Limb (tissue), 2 donors: Measurements from ENCODE around the gene PPP1R36.
"Not testable (repeated sequence)": the region's sequence is repeated elsewhere in the genome, so short reads cannot be mapped to it uniquely, and the experiment has no call there.

Experiments
- DNase-seq, 2 donors: peaks; one replicate each; pipeline ENCODE4 v3.0.0-alpha.2; 2016; ENCODE audit errors: extremely low spot score in 2 of 2

PPP1R36 gene

GRCh38 chr14:64566651-64567122 is 16.9 kb downstream of the PPP1R36 start:
- DNase-seq = peak in 1 of 2 donors; percentile 49

GRCh38 chr14:64569138-64569631 is 19.4 kb downstream of the PPP1R36 start:
- no peak for DNase-seq

GRCh38 chr14:64569646-64570045 is 19.9 kb downstream of the PPP1R36 start:
- not testable (repeated sequence) for DNase-seq

DNA sequence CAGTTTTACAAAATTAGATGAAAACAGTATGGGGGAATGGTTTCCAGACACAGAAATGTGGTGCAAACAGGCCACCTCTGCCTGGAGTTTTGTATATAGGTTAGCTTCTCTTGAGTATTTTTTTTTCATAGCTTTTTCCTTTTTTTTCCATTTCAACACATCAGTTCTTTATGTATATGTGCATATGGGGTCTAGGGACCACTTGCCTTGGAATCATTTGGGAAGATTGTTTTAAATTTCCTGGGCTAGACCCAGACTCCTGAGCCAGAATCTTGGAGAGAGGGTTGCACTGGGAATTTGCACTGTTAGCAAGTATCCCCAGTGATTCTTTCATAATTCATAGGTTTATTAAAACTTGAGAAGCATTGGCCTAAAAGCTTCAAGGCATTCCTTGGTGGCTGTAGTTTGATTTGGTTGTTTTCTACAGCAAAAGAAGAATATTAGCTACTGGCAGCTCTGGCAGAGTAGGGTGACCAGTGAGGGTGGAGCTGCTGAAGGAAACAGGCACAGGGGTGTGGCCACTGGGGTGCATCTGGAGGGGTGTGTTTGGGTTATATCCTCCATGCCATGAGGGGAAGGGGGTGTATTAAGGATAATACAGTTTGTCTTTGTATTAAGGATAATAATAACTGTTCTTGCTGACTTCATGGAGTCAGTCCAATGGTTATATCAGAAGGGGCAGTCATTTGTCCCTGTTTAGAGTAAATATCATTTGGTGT is 22.8 kb downstream of the PPP1R36 start:
- no peak for DNase-seq

DNA sequence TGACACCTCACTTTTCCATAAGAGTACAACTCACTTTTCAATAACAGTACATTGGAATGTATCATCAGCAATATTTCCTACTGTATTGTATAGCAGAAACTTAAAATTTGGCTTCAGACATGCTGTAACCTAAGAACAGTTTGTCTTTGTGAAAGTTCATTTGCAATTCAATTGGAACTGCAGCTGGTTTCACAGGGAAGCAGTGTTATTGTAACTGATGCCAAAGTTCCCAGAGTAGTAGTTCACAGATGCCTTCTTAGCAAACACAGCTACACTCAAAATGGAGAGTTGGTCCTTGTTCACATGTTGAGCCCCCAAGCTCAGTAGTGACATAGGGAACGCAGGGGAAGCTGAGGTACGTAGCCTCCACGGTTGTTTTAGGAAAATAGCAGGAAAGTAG is 23.3 kb downstream of the PPP1R36 start:
- DNase-seq = peak in 1 of 2 donors; percentile 85

- DNase-seq = no peak
Measured at GRCh38 chr14:64574371-64575107, 24.8 kb downstream of the PPP1R36 start.

DNA sequence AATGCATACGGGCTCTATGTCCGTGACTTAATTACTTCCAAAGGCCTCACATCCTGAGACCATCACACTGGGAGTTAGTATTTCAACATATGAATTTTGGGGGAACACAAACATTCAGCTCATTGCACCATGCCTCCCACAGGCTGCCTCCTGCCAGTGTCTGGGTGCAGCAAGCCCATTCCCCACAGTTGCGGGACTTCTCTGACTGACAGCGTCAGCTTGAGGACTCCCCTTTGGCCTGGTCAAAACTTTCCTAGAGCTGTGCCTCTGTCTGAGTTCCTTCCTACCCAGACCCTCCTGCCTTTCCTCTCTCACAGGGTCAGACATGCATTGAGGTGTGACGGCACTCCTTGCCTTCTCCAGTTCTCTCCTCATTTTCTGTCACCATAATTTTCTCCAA is 27.4 kb downstream of the PPP1R36 start:
- no peak for DNase-seq

GRCh38 chr14:64580467-64580866 is 30.7 kb downstream of the PPP1R36 start:
- DNase-seq = peak in 1 of 2 donors; percentile 39

GRCh38 chr14:64581363-64581762 is 31.6 kb downstream of the PPP1R36 start:
- no peak for DNase-seq

DNA sequence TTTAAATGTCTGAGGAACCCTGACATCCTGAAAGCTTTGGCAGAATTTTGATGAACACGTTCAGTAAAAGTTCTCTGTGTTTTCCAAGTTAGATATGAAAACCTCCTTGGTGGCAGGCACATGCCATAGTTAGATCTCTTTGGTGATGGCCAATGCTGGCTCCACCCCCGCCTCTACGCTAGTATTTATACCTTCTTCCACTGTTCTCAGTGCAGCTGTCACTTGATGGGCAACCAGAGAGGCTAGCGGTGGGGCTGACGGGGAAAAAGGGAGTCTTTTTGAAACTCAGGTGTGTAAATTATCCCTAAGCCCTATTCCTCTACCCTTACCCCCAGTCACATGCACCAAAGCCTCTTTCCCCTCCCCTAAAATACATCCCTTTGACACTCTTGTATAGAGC is 32.1 kb downstream of the PPP1R36 start:
- no peak for DNase-seq

- peak in 1 of 2 donors; percentile 14 for DNase-seq
Measured at GRCh38 chr14:64584190-64584589, 34.4 kb downstream of the PPP1R36 start.

DNA sequence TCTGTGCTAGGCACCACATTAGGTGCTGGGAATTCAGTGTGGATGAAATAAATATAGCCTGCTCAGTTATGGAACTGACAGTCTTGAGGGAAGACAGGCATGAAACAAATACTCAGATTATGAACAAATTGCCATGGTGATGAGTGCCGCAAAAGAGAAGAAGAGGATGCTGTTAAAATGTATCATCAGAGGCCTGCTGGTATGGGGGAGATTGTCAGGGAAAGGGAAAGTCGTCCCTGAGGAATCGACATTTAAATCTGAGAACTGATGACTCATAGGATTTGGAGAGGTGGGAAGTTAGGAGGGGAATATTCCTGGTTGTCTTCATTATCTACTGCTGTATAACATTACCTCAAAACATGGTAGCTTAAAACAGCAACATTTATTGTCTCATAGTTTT is 42.0 kb downstream of the PPP1R36 start:
- DNase-seq = no peak

DNA sequence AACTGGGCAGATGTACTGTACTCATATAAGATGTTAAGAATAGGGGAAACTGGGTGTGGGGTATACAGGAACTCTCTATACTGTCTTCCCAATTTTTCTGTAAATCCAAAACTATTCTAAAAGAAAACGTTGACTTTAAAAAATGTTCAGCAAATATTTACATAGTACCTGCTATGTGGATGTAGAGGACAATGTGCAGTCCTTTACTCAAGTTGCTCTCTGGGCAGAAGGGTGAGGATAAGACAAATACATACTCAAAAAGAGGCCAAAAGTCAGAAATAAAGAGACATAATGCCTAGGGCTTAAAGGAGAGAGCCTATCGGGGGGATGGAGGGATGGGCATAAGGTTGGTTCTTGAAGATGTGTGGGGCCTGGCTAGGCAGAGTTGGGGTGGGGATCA is 44.7 kb downstream of the PPP1R36 start:
- no peak for DNase-seq

- DNase-seq = no peak
Measured at GRCh38 chr14:64598404-64598803, 48.6 kb downstream of the PPP1R36 start.

GRCh38 chr14:64601571-64601970 is 51.8 kb downstream of the PPP1R36 start:
- no peak for DNase-seq

- no peak for DNase-seq
Measured at GRCh38 chr14:64602826-64603225, 53.1 kb downstream of the PPP1R36 start.

GRCh38 chr14:64604001-64604400 is 54.2 kb downstream of the PPP1R36 start:
- no peak for DNase-seq

GRCh38 chr14:64604881-64605280 is 55.1 kb downstream of the PPP1R36 start:
- DNase-seq = no peak

DNA sequence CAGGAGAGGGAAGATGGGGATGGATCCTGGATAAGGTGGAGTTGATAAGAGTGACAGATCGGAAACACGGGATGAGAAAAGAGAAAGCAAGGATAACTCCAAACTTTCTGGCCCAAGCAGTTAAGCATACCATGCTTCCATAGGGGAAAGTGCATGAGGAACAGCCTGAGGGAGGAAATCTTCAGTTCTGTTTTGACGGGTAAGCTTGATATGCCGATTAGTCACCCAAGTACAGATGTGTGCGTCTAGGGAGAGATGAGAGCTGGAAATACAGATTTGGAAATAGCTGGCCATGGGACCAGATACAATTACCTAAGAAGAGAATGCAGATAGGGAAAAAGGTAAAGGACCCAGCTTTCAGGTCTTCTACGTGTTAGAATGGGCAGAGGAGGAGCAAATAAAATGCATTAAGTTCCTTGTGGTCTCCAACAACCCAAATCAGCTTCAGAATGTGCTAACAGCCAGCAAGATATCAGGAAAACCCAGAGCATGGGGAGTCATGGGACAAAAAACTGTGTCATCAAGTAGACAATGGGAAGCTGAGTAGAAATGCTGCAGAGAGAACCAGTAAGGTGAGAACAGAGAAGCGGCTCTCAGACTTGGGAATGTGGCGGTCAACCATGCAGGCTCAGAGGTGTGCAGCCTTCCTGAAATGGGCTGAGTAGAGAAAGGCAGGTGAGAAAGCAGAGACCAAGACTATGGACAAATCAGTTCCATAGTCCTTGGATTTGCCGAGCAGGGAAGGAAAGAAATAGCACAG is 56.3 kb downstream of the PPP1R36 start:
- DNase-seq = no peak

- DNase-seq = no peak
Measured at GRCh38 chr14:64610049-64610746, 60.4 kb downstream of the PPP1R36 start.

GRCh38 chr14:64611358-64612020 is 61.7 kb downstream of the PPP1R36 start:
- DNase-seq = peak in 1 of 2 donors; percentile 20
